ENCODE results near the gene POLD1.
A peak's percentile ranks its signal among the peaks of the same experiment; 100 is the strongest.

POLD1 gene

DNA sequence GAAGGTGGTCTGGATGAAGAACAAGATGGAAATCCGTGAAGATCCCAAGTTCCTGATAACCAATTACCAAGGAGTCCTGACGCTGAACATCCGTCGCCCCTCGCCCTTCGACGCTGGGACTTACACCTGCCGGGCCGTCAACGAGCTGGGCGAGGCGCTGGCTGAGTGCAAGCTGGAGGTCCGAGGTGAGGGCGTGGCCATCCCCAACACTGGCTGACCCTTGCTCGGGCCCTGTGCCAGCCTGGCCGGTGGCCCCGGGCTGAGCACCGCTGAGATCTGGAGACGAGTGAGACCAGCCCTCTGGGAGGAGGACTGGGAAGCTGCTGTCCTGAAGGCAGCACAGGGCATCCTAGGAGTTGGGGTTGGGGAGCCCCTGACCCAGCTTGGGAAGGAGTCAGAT is 80.2 kb downstream of the POLD1 start:
- H3K9me3 ChIP-seq (ENCODE audit: control insufficient read depth in 1 of 2, low read length in 2 of 2) = no peaks in the 10 kb centered on the region
- H3K27ac ChIP-seq (ENCODE audit: low read depth, low read length) = no peak overlapping the region
- no peak overlapping the region for H3K4me3 ChIP-seq (ENCODE audit: low read depth in 1 of 2, low read length in 2 of 2)
- peaks cover 26 to 30% of the 10 kb centered on the region in 2 donors for H3K4me1 ChIP-seq (ENCODE audit: control insufficient read depth in 1 of 2, insufficient read depth in 2 of 2, low read length in 2 of 2)
- H3K27me3 ChIP-seq (ENCODE audit: control insufficient read depth in 1 of 2, insufficient read depth in 2 of 2, low read length in 2 of 2) = no peaks in the 10 kb centered on the region
- no peak overlapping the region for H3K9ac ChIP-seq (ENCODE audit: low read depth in 1 of 2, low read length in 2 of 2)
- H3K36me3 ChIP-seq (ENCODE audit: control insufficient read depth in 1 of 2, insufficient read depth in 2 of 2, low read length in 2 of 2) = no peaks in the 10 kb centered on the region

DNA sequence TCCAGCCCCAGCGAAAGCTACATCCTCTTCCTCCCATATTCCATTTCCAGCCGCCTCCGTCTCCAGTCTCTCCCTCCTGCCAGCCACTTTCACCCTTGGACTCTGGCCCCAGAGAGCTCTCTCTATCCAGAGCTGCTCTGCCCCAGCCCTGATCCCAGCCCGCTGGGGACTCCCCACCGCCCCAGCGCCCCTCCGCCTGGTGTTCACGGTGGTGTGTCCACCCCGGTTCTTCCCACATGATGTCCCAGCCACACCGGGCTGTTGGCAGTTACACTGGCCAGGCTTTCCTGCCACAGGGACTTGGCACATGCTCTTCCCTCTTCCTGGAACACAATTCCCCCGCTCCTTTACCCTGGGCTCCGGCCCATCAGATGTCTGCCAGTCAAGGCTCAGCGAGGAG is 80.9 kb downstream of the POLD1 start:
- H3K27ac ChIP-seq (ENCODE audit: low read depth, low read length) = no peak overlapping the region
- H3K9ac ChIP-seq (ENCODE audit: low read depth in 1 of 2, low read length in 2 of 2) = no peak overlapping the region

DNA sequence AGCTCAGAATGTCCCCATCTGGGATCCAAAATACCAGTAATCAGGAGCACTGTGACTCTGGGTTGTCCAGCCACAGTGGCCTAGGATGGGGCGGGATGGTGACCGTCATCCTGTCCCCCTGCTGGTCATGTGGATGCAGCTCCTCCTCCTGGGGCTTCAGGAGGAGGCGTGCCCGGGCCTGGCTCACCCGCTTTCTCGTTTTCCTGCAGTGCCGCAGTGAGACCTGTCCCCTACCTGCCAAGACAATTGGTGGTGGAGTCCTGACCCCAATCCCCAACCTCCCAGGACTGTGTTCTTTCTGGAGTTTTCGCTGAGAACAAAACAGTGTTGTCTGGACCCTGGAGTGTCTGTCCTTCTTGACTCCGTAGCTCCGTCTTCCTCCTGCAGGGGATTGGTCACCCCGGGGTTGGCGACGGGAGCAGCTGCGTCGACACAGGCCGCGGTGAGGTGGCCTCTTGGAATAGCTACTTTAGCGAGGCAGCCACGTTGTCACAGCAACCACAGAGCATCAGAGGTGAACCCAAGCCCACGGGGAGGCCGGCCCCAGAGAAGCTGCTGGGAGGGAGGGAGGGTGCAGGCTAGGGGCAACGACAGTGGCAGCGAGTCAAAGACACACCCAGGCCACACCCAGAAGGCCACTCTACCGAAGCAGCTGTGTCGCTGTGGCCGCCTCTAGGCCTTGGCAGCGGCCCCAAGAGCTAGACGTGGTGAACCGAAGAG is 82.0 kb downstream of the POLD1 start:
- Histone ChIP-seq H3K27me3 (ENCODE audit: control insufficient read depth in 1 of 2, insufficient read depth in 2 of 2, low read length in 2 of 2) (no peaks in the 10 kb centered on the region), H3K4me1 (ENCODE audit: control insufficient read depth in 1 of 2, insufficient read depth in 2 of 2, low read length in 2 of 2) (peaks cover 26 to 30% of the 10 kb centered on the region in 2 donors), H3K4me3 (ENCODE audit: low read depth in 1 of 2, low read length in 2 of 2) (no peak overlapping the region), H3K36me3 (ENCODE audit: control insufficient read depth in 1 of 2, insufficient read depth in 2 of 2, low read length in 2 of 2) (no peaks in the 10 kb centered on the region), H3K9ac (ENCODE audit: low read depth in 1 of 2, low read length in 2 of 2) (no peak overlapping the region), H3K9me3 (ENCODE audit: control insufficient read depth in 1 of 2, low read length in 2 of 2) (no peaks in the 10 kb centered on the region), H3K27ac (ENCODE audit: low read depth, low read length) (no peak overlapping the region)

More for the DNA sequence above, 80.9 kb downstream of the POLD1 start:
- no peaks in the 10 kb centered on the region for H3K36me3 ChIP-seq (ENCODE audit: control insufficient read depth in 1 of 2, insufficient read depth in 2 of 2, low read length in 2 of 2)
- H3K27me3 ChIP-seq (ENCODE audit: control insufficient read depth in 1 of 2, insufficient read depth in 2 of 2, low read length in 2 of 2) = no peaks in the 10 kb centered on the region
- no peaks in the 10 kb centered on the region for H3K9me3 ChIP-seq (ENCODE audit: control insufficient read depth in 1 of 2, low read length in 2 of 2)
- peaks cover 26 to 30% of the 10 kb centered on the region in 2 donors for H3K4me1 ChIP-seq (ENCODE audit: control insufficient read depth in 1 of 2, insufficient read depth in 2 of 2, low read length in 2 of 2)
- H3K4me3 ChIP-seq (ENCODE audit: low read depth in 1 of 2, low read length in 2 of 2) = no peak overlapping the region

- H3K9ac ChIP-seq (ENCODE audit: low read depth in 1 of 2, low read length in 2 of 2) = no peak overlapping the region
- H3K4me1 ChIP-seq (ENCODE audit: control insufficient read depth in 1 of 2, insufficient read depth in 2 of 2, low read length in 2 of 2) = peaks cover 26 to 30% of the 10 kb centered on the region in 2 donors
- peak overlapping the region; percentile 42 for H3K27ac ChIP-seq (ENCODE audit: low read depth, low read length)
- no peaks in the 10 kb centered on the region for H3K9me3 ChIP-seq (ENCODE audit: control insufficient read depth in 1 of 2, low read length in 2 of 2)
- no peaks in the 10 kb centered on the region for H3K36me3 ChIP-seq (ENCODE audit: control insufficient read depth in 1 of 2, insufficient read depth in 2 of 2, low read length in 2 of 2)
- H3K27me3 ChIP-seq (ENCODE audit: control insufficient read depth in 1 of 2, insufficient read depth in 2 of 2, low read length in 2 of 2) = no peaks in the 10 kb centered on the region
- H3K4me3 ChIP-seq (ENCODE audit: low read depth in 1 of 2, low read length in 2 of 2) = no peak overlapping the region
Measured at GRCh38 chr19:50466706-50467039, 82.5 kb downstream of the POLD1 start.

- H3K27me3 ChIP-seq (ENCODE audit: control insufficient read depth in 1 of 2, insufficient read depth in 2 of 2, low read length in 2 of 2) = no peaks in the 10 kb centered on the region
- H3K4me1 ChIP-seq (ENCODE audit: control insufficient read depth in 1 of 2, insufficient read depth in 2 of 2, low read length in 2 of 2) = peaks cover 26 to 30% of the 10 kb centered on the region in 2 donors
- H3K9me3 ChIP-seq (ENCODE audit: control insufficient read depth in 1 of 2, low read length in 2 of 2) = no peaks in the 10 kb centered on the region
- no peak overlapping the region for H3K4me3 ChIP-seq (ENCODE audit: low read depth in 1 of 2, low read length in 2 of 2)
- H3K36me3 ChIP-seq (ENCODE audit: control insufficient read depth in 1 of 2, insufficient read depth in 2 of 2, low read length in 2 of 2) = no peaks in the 10 kb centered on the region
- no peak overlapping the region for H3K27ac ChIP-seq (ENCODE audit: low read depth, low read length)
- no peak overlapping the region for H3K9ac ChIP-seq (ENCODE audit: low read depth in 1 of 2, low read length in 2 of 2)
Measured at GRCh38 chr19:50467566-50467965, 83.4 kb downstream of the POLD1 start.
